ENCODE data around the gene DDX27. TPM values are rescaled to one million over a fixed set of nuclear protein-coding genes. Genes with fewer than 3 reads are reported as not detected.

Gene DDX27
- total and polyA plus RNA-seq, 2 of the 8 experiments (the other 6 are each of a cell fraction or from before 2014, with no cell fraction given) = 42.7 to 51.0 TPM

- TF ChIP-seq BACH1 (IDR thresholded peaks at IDR 0.05; ENCODE audit: low read length) = no peak
- no peak for TF ChIP-seq CHD7 (IDR thresholded peaks at IDR 0.05; ENCODE audit: insufficient replicate concordance, low read length)
- no peak for TF ChIP-seq BRCA1 (IDR thresholded peaks at IDR 0.05; ENCODE audit: low read depth, low read length)
- no peak for TF ChIP-seq PHF8 (conservative IDR thresholded peaks at IDR 0.05; ENCODE audit: low read depth, low read length)
Measured at GRCh38 chr20:49210101-49210756, 9.0 kb upstream of the DDX27 start (continued).

Data from H1 (cell line).